GM18909 (cell line): ENCODE data around the gene KMT2E.
"Not testable (repeated sequence)": the region's sequence is repeated elsewhere in the genome, so short reads cannot be mapped to it uniquely, and the experiment has no call there.

Experiments used
- ATAC-seq: cut with Tn5 transposase; IDR thresholded peaks from one replicate; pipeline ENCODE4 v1.9.1; 2021; ENCODE audit warnings: mild to moderate bottlenecking; ENCODE audit not compliant: unreplicated experiment, poor library complexity

The KMT2E gene

GRCh38 chr7:105020926-105021325 is 6.9 kb downstream of the KMT2E start:
- no peak for ATAC-seq

DNA sequence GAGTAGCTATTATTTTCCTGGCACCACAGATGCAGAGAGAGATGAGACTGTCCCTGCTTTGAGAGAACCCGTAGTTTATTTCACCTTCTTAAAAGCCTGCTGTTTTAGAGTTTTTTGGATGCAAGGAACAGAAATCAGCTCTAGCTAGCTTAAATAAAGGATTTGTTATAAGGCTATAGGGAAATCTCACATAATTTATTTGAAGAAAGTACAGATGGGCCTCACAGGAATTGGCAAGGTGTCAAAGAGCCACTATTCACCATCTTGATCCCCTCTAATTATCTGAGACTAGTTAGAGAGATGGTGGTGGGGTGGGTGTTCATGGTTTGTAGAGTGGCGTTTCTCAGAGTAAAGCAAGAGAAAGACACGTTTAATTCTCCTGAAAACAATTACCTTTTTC is 7.3 kb downstream of the KMT2E start:
- no peak for ATAC-seq

GRCh38 chr7:105021967-105022366 is 8.0 kb downstream of the KMT2E start:
- no peak for ATAC-seq

GRCh38 chr7:105022458-105022857 is 8.5 kb downstream of the KMT2E start:
- ATAC-seq: no peak

DNA sequence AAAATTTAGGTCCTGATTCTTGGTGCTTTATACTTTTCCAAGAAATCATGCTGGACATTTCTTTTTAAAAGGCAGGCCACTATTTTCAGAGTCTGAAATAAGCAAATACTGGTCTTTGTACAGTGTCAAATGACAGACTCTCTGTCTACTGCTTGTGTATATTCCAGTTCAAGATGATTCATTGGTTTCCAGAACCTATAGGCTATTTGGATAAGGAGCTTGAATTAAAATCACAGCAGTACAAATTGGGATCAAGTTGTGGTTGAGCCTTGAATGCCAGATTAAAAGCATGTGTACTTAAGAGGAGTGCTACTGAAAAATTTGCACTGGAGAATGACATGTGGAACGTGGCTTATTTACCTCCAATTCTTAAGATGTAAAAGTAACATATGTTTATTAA is 10.7 kb downstream of the KMT2E start:
- ATAC-seq: no peak

- no peak for ATAC-seq
Measured at GRCh38 chr7:105026750-105027149, 12.7 kb downstream of the KMT2E start.

- ATAC-seq: no peak
Measured at GRCh38 chr7:105027176-105027853, 13.3 kb downstream of the KMT2E start.

- ATAC-seq: peak; percentile 64
Measured at GRCh38 chr7:105028004-105028403, 14.0 kb downstream of the KMT2E start.

GRCh38 chr7:105028941-105029340 is 14.9 kb downstream of the KMT2E start:
- not testable (repeated sequence) for ATAC-seq

DNA sequence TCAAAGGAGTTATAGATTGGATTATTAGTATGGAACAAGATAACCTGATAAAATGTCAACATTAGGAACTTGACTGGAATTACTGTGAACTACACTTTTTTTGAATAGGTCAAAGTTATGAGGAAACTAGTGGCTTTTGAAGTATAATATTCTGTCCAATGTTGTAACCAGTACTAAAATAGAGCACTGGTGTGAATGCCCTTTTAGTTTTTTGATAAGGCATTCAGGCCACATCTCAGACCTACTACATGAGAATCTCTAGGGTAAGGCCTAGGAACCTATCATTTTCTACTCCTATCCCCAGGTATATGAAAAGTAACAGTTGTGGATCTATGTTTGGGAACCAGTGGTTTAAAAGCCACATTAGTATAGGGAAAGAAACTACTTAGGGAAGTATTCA is 16.4 kb downstream of the KMT2E start:
- no peak for ATAC-seq

DNA sequence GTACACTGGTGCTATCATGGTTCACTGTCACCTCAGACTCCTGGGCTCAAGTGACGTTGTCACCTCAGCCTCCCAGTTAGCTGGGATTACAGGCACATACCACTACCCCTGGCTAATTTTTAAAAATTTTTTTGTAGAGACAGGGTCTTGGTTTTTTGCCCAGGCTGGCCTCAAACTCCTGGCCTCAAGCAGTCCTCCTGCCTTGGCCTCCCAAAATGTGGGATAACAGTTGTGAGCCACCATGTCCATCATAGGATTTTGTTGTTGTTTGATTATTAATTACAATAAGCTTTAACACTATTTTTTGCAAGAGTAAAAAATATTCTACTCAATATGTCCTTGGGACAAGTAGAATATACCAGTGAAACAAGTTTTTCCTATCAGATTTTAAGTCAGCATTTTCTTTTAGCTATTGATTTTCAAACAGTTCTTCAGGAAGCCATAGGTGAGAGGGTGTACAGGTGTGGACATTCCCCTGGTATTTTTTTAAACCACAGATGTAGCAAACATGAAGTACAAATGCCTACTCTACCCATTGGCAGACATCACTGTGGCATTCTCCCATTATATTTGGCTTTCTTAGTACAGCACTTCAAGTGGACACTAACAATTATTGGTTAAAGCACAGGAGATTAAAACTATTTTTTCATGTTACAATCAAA is 18.7 kb downstream of the KMT2E start:
- ATAC-seq: no peak

- ATAC-seq: no peak
Measured at GRCh38 chr7:105035349-105035748, 21.3 kb downstream of the KMT2E start.

GRCh38 chr7:105036217-105037168 is 22.5 kb downstream of the KMT2E start:
- ATAC-seq: no peak

DNA sequence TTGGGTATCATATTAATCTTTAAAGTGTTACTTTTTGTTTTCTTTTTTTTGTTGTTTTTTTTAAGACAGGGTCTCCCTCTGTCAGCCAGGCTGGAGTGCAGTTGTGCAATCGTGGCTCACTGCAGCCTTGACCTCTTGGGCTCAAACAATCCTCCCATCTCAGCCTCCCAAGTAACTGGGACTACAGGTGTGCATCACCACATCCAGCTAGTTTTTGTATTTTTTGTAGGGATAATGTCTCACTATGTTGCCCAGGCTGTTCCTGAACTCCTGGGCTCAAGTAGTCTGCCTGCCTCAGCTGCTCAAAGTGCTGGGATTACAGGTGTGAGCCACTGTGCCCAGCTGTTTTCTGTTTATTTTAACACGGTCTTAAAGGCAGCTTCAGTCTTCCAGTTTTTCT is 23.3 kb downstream of the KMT2E start:
- no peak for ATAC-seq

GRCh38 chr7:105044449-105045070 is 30.6 kb downstream of the KMT2E start:
- no peak for ATAC-seq

DNA sequence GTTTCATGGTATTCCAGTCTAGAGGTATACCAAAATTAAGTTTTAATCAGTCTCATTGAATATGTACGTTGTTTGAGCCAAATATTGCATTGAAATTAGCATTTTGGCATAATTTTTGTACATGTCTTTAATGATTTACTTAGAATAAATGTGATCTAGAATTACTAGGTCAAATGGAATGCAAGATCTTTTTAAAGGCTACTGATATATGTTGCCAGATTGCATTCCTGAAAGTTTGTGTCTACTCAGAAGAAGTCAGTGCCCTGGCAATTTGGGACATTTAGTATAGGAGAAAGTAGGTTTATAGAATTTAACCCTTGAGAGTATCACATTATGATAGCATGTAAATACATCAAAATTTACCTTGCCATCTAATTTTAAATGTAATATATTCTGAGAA is 32.4 kb downstream of the KMT2E start:
- ATAC-seq: no peak

DNA sequence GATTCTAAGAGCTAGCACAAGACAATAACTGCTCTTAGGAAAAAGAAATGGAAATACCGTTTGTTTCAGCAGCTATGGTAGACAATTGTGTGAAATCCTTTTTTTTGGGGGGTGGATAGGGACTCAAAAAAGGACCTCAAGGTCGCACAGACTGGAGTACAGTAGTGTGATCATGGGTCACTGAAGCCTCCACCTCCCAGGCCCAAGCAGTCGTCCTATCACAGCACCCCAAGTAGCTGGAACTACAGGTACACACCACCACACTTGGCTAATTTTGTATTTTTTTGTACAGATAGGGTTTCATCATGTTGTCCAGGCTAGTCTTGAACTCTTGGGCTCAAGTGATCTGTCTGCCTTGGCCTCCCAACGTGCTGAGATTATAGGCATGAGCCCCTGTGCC is 33.9 kb downstream of the KMT2E start:
- ATAC-seq: no peak

DNA sequence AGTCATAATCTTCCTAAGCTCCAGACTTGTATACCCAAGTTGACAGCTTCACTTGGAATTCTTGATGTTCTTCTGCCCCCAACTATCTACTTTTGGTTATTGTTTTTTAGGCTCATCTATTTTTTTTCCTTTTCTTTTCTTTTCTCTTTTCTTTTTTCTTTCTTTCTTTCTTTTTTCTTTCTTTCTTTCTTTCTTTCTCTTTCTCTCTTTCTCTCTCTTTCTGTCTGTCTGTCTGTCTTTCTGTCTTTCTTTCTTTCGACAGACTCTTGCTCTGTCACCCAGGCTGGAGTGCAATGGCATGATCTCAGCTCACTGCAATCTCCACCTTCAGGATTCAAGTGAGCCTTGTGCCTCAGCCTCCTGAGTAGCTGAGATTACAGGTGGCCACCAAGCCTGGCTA is 36.5 kb downstream of the KMT2E start:
- no peak for ATAC-seq

DNA sequence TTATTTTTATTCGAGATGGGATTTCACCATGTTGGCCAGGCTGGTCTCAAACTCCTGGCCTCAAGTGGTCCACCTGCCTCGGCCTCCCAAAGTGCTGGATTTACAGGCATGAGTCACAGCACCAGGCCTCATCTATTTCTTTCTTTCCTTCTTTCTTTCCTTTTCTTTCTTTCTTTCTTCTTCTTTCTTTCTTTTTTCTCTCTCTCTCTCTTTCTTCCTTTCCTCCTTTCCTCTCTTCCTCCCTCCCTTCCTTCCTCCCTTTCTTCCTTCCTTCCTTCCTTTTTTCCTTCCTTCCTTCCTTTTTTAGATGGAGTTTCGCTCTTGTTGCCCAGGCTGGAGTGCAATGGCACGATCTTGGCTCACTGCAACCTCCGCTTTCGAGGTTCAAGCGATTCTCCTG is 36.9 kb downstream of the KMT2E start:
- ATAC-seq: not testable (repeated sequence)

- ATAC-seq: no peak
Measured at GRCh38 chr7:105055084-105055483, 41.1 kb downstream of the KMT2E start.

GRCh38 chr7:105055621-105056020 is 41.6 kb downstream of the KMT2E start:
- ATAC-seq: no peak
